HCT116 (cell line): Measurements from ENCODE around the gene SDK2. TPM values are rescaled to one million over a fixed set of nuclear protein-coding genes. Genes with fewer than 3 reads are reported as not detected.

Experiments
- ATAC-seq: fragments of 200-7000 bp; cut with Tn5 transposase; 2 replicates; pipeline ENCODE4 v1.9.1; 2020; ENCODE audit warnings: mild to moderate bottlenecking, moderate library complexity
- BruUV-seq: library from RNA; stranded (reverse); fragments of 400-500 nt; replicated peaks from 2 replicates; lab custom pipeline; 2021; lab: Mats Ljungman, UMichigan
- CTCF ChIA-PET: fragments of 300-600 bp; sonication (Branson Sonifier 250); formaldehyde crosslinking; loops from one replicate; lab custom pipeline; 2021; ENCODE audit warnings: antibody characterized with exemption; lab: Charles Lee
- POLR2A ChIA-PET: fragments of 300-600, 350-600 bp; sonication (Branson Sonifier 250); formaldehyde crosslinking; loops from one replicate; lab custom pipeline; 2021; ENCODE audit warnings: antibody characterized with exemption; lab: Charles Lee
- RAD21 ChIA-PET, 2 experiments: fragments of 300-600 bp; sonication (Branson Sonifier 250); formaldehyde crosslinking; loops; one replicate each; lab custom pipeline; 2023; ENCODE audit warnings: low total read pairs in 2 of 2; ENCODE audit not compliant: uncharacterized antibody in 2 of 2, unreplicated experiment in 2 of 2, low non-redundant PET in 1 of 2; lab: Charles Lee
- DNase-seq: peaks from one replicate; pipeline ENCODE4 v3.0.0-alpha.2; 2010; ENCODE audit warnings: low read depth, low spot score
- H2AFZ ChIP-seq: fragments of 200-600 bp; shearing (Covaris generic), sonication (generic); 2 replicates; pipeline ENCODE4 v1.6.1; 2017; ENCODE audit warnings: low read depth, mixed run types, mixed read lengths, antibody characterized with exemption, low read length; ENCODE audit not compliant: poor library complexity, severe bottlenecking
- H3K27ac ChIP-seq: 2 replicates; pipeline ENCODE4 v1.5.1; 2012; ENCODE audit warnings: low read depth, low read length
- H3K27me3 ChIP-seq: fragments of 200-600 bp; sonication (generic); 2 replicates; pipeline ENCODE4 v1.6.1; 2016; ENCODE audit warnings: mixed run types, low read length, mixed read lengths; ENCODE audit not compliant: insufficient read depth
- H3K36me3 ChIP-seq, 2 experiments: fragments of 200-500 bp in 1 of 2; fragments of 200-600 bp in 1 of 2; sonication (Bioruptor generic) in 1 of 2; sonication (generic) in 1 of 2; 2 replicates each; pipeline versions ENCODE4 v1.5.1 to v1.6.1; 2014 to 2016; ENCODE audit warnings: low read length in 2 of 2, inconsistent platforms in 1 of 2, mixed read lengths in 1 of 2, mixed run types in 1 of 2; ENCODE audit not compliant: insufficient read depth in 2 of 2, control insufficient read depth in 1 of 2
- H3K4me1 ChIP-seq, 2 experiments: fragments of 200-600 bp in 1 of 2; sonication (generic) in 1 of 2; 2 replicates each; pipeline versions ENCODE4 v1.5.1 to v1.6.1; 2012 to 2017; ENCODE audit warnings: low read length in 2 of 2, inconsistent platforms in 1 of 2, mild to moderate bottlenecking in 1 of 2, mixed read lengths in 1 of 2, mixed run types in 1 of 2, moderate library complexity in 1 of 2; ENCODE audit not compliant: insufficient read depth in 2 of 2, control insufficient read depth in 1 of 2
- H3K4me2 ChIP-seq: fragments of 200-600 bp; sonication (generic); 2 replicates; pipeline ENCODE4 v1.6.1; 2017; ENCODE audit warnings: mixed run types, low read length, mixed read lengths
- H3K4me3 ChIP-seq, 2 experiments: fragments of 200-600 bp in 1 of 2; sonication (generic) in 1 of 2; replicated peaks in 1 of 2; 2 replicates each; pipeline ENCODE4 v1.5.1; 2011 to 2016; ENCODE audit warnings: low read length in 2 of 2, control low read depth in 1 of 2, low read depth in 1 of 2, mild to moderate bottlenecking in 1 of 2, mixed read lengths in 1 of 2, mixed run types in 1 of 2
- H3K79me2 ChIP-seq: fragments of 200-600 bp; sonication (generic); 2 replicates; pipeline ENCODE4 v1.6.1; 2017; ENCODE audit warnings: mild to moderate bottlenecking, mixed run types, low read length, moderate library complexity, mixed read lengths; ENCODE audit not compliant: insufficient read depth
- H3K9ac ChIP-seq: fragments of 200-600 bp; sonication (generic); 2 replicates; pipeline ENCODE4 v1.6.1; 2016; ENCODE audit warnings: low read length, mixed read lengths
- H3K9me2 ChIP-seq: fragments of 200-600 bp; sonication (generic), shearing (Covaris generic); 2 replicates; pipeline ENCODE4 v1.6.1; 2017; ENCODE audit warnings: mixed run types, mild to moderate bottlenecking, moderate library complexity; ENCODE audit not compliant: insufficient read depth
- H3K9me3 ChIP-seq, 2 experiments: fragments of 200-500 bp in 1 of 2; fragments of 200-600 bp in 1 of 2; sonication (Bioruptor generic) in 1 of 2; sonication (generic) in 1 of 2; 2 replicates each; pipeline ENCODE4 v1.6.1; 2014 to 2017; ENCODE audit warnings: low read length in 2 of 2, mixed read lengths in 2 of 2, inconsistent platforms in 1 of 2, low read depth in 1 of 2, mild to moderate bottlenecking in 1 of 2, mixed run types in 1 of 2, moderate library complexity in 1 of 2; ENCODE audit not compliant: control insufficient read depth in 1 of 2, insufficient read depth in 1 of 2
- H4K20me1 ChIP-seq: fragments of 200-600 bp; sonication (generic), shearing (Covaris generic); 2 replicates; pipeline ENCODE4 v1.6.1; 2017; ENCODE audit warnings: mixed run types, mild to moderate bottlenecking, moderate library complexity; ENCODE audit not compliant: insufficient read depth
- CTCF ChIP-seq, 3 experiments: fragments of 200-600 bp in 1 of 3; sonication (generic) in 1 of 3; IDR thresholded peaks in 2 of 3; conservative IDR thresholded peaks in 1 of 3; 2 replicates each; pipeline ENCODE4 v1.5.1; 2012 to 2017; ENCODE audit warnings: low read depth in 2 of 3, low read length in 2 of 3, antibody characterized with exemption in 1 of 3, borderline replicate concordance in 1 of 3, control low read depth in 1 of 3, mild to moderate bottlenecking in 1 of 3, mixed read lengths in 1 of 3, mixed run types in 1 of 3, moderate library complexity in 1 of 3; ENCODE audit not compliant: insufficient read depth in 1 of 3
- EZH2 ChIP-seq: fragments of 200-600 bp; sonication (generic); IDR thresholded peaks from 2 replicates; pipeline ENCODE4 v1.6.1; 2017; ENCODE audit warnings: antibody characterized with exemption, mixed run types
- JUND ChIP-seq: IDR thresholded peaks from 2 replicates; pipeline ENCODE4 v1.6.1; 2012
- TCF7L2 ChIP-seq: IDR thresholded peaks from 2 replicates; pipeline ENCODE4 v1.7.0; 2011; ENCODE audit warnings: borderline replicate concordance, inconsistent platforms; ENCODE audit not compliant: insufficient read depth, insufficient read length; ENCODE audit errors: extremely low read depth
- YY1 ChIP-seq: IDR thresholded peaks from 2 replicates; pipeline ENCODE4 v1.6.1; 2011; ENCODE audit warnings: low read length, low read depth, moderate library complexity, mild to moderate bottlenecking; ENCODE audit not compliant: insufficient replicate concordance; ENCODE audit errors: extremely low read depth
- ZNF274 ChIP-seq: fragments of 200-500 bp; sonication (Bioruptor generic); IDR thresholded peaks from 2 replicates; pipeline ENCODE4 v1.6.1; 2014; ENCODE audit warnings: mild to moderate bottlenecking, low read depth, low read length, inconsistent platforms
- intact Hi-C: fragments of 100-400 bp; cut with micrococcal nuclease; formaldehyde crosslinking; loops from 2 replicates; pipeline ENCODE4 v1.10.0; 2022
- total RNA-seq: library from RNA; stranded (reverse); gene quantifications from one replicate; pipeline ENCODE4 v1.2.1, GENCODE V29; 2021; ENCODE audit not compliant: unreplicated experiment
- TF ChIP-seq, protein P1 (sequence below): IDR thresholded peaks from 2 replicates; pipeline ENCODE4 v1.6.1; 2012

SDK2 gene
- total RNA-seq, 1 experiment from 2014 or later, result 0.10 TPM

GRCh38 chr17:73621685-73622084 is 22.6 kb downstream of the SDK2 start (continued):
- TF ChIP-seq YY1 (no peak), TCF7L2 (no peak), ZNF274 (no peak), JUND (no peak), EZH2 (no peak), CTCF (IDR thresholded peaks at IDR 0.05 in 2 of 3, conservative IDR thresholded peaks at IDR 0.05 in 1 of 3; ENCODE audit: borderline replicate concordance in 1 of 3, insufficient read depth in 1 of 3, low read depth in 2 of 3, low read length in 2 of 3) (no peak)
- TF ChIP-seq, protein P1, sequence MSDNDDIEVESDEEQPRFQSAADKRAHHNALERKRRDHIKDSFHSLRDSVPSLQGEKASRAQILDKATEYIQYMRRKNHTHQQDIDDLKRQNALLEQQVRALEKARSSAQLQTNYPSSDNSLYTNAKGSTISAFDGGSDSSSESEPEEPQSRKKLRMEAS, result no peak

- Histone ChIP-seq H3K27me3 (peaks cover 14% of the 10 kb centered on the region; the same call in 1 of the 2 replicates), H3K4me2 (no peak overlapping the region), H4K20me1 (no peaks in the 10 kb centered on the region), H3K79me2 (no peaks in the 10 kb centered on the region), H3K36me3 (no peaks in the 10 kb centered on the region), H3K9ac (no peak overlapping the region), H2AFZ (no peak overlapping the region), H3K9me3 (no peaks in the 10 kb centered on the region), H3K9me2 (no peaks in the 10 kb centered on the region), H3K4me1 (no peaks in the 10 kb centered on the region), H3K27ac (no peak overlapping the region), H3K4me3 (no peak overlapping the region)
- no peak for TF ChIP-seq EZH2
- TF ChIP-seq CTCF (IDR thresholded peaks at IDR 0.05 in 2 of 3, conservative IDR thresholded peaks at IDR 0.05 in 1 of 3; ENCODE audit: borderline replicate concordance in 1 of 3, insufficient read depth in 1 of 3, low read depth in 2 of 3, low read length in 2 of 3), result peak in 2 of 3 experiments; percentile 13 to 44; a peak in 3 of 6 replicates
- TF ChIP-seq, protein P1, result peak; percentile 40; the same call in 1 of the 2 replicates
- intact Hi-C loops, result no loop called here
- DNase-seq (no peak), ATAC-seq (no peak)
- ChIA-PET POLR2A (no interaction called here), CTCF (no interaction called here), RAD21 (no interaction called here)
- no TSS peak for BruUV-seq
Measured at GRCh38 chr17:73620414-73620813, 23.8 kb downstream of the SDK2 start.
